Hepatocyte (in vitro differentiated cells): ENCODE measurements around the gene TACR2. TPM values are rescaled to one million over a fixed set of nuclear protein-coding genes. Genes with fewer than 3 reads are reported as not detected.

Experiments
- DNase-seq: peaks from one replicate; pipeline ENCODE4 v3.0.0-alpha.2; 2016; ENCODE audit warnings: low spot score
- H2AFZ ChIP-seq: fragments of 200-600 bp; sonication (generic); 2 replicates; pipeline ENCODE4 v1.6.0; 2016; ENCODE audit warnings: antibody characterized with exemption, mild to moderate bottlenecking
- H3K27ac ChIP-seq: fragments of 200-600 bp; sonication (generic); 2 replicates; pipeline ENCODE4 v1.5.1; 2016; ENCODE audit warnings: mild to moderate bottlenecking
- H3K27me3 ChIP-seq: fragments of 200-600 bp; sonication (generic); 2 replicates; pipeline ENCODE4 v1.6.1; 2016
- H3K36me3 ChIP-seq: fragments of 200-600 bp; sonication (generic); replicated peaks from 2 replicates; pipeline ENCODE4 v1.5.1; 2016; ENCODE audit warnings: low read depth; ENCODE audit not compliant: insufficient read depth
- H3K4me1 ChIP-seq: fragments of 200-600 bp; sonication (generic); 2 replicates; pipeline ENCODE4 v1.5.1; 2016; ENCODE audit warnings: mild to moderate bottlenecking, moderate library complexity; ENCODE audit not compliant: insufficient read depth
- H3K4me2 ChIP-seq: fragments of 200-600 bp; sonication (generic); 2 replicates; pipeline ENCODE4 v1.6.0; 2016
- H3K4me3 ChIP-seq: fragments of 200-600 bp; sonication (generic); 2 replicates; pipeline ENCODE4 v1.5.1; 2016; ENCODE audit warnings: mild to moderate bottlenecking
- H3K79me2 ChIP-seq: fragments of 200-600 bp; sonication (generic); 2 replicates; pipeline ENCODE4 v1.6.0; 2017; ENCODE audit warnings: mild to moderate bottlenecking
- H3K9me2 ChIP-seq: fragments of 200-600 bp; sonication (generic); replicated peaks from 2 replicates; pipeline ENCODE4 v1.6.0; 2017; ENCODE audit warnings: mild to moderate bottlenecking; ENCODE audit not compliant: insufficient read depth
- H3K9me3 ChIP-seq: fragments of 200-600 bp; sonication (generic); 2 replicates; pipeline ENCODE4 v1.5.1; 2016; ENCODE audit warnings: low read depth, mild to moderate bottlenecking
- H4K20me1 ChIP-seq: fragments of 200-600 bp; sonication (generic); 2 replicates; pipeline ENCODE4 v1.6.0; 2016; ENCODE audit warnings: mild to moderate bottlenecking; ENCODE audit not compliant: insufficient read depth, poor library complexity, severe bottlenecking
- CTCF ChIP-seq: fragments of 200-600 bp; sonication (generic); IDR thresholded peaks from 2 replicates; pipeline ENCODE4 v1.5.1; 2016; ENCODE audit warnings: antibody characterized with exemption, mild to moderate bottlenecking; ENCODE audit not compliant: poor library complexity
- EZH2 ChIP-seq: fragments of 200-600 bp; sonication (generic); IDR thresholded peaks from 2 replicates; pipeline ENCODE4 v1.6.1; 2016; ENCODE audit warnings: antibody characterized with exemption, mild to moderate bottlenecking, borderline replicate concordance
- EZH2phosphoT487 ChIP-seq: fragments of 200-600 bp; sonication (generic); IDR thresholded peaks from one replicate; pipeline ENCODE4 v1.6.1; 2018; ENCODE audit warnings: antibody characterized with exemption, mild to moderate bottlenecking, low read depth, moderate library complexity; ENCODE audit not compliant: unreplicated experiment, severe bottlenecking
- WGBS: methylation state at CpG from one replicate; pipeline ENCODE4 v1.1.6; 2016; ENCODE audit warnings: low lambda C conversion rate; ENCODE audit errors: missing lambda C conversion rate; 5-methylcytosine and 5-hydroxymethylcytosine counted together
- polyA plus RNA-seq: library from polyadenylated mRNA; unstranded; fragments of >200 nt; fragmentation: Nextera tagmentation; extraction: Ambion mirVana; gene quantifications from 2 replicates; pipeline ENCODE4 v1.2.1, GENCODE V29; 2016
- total RNA-seq: library from RNA; depleted of rRNA; stranded (reverse); fragments of >200 nt; gene quantifications from 2 replicates; pipeline ENCODE4 v1.2.3, GENCODE V29; 2014

The TACR2 gene
- total and polyA plus RNA-seq, 2 experiments from 2014 or later, result 0.07 TPM; not detected in 1

DNA sequence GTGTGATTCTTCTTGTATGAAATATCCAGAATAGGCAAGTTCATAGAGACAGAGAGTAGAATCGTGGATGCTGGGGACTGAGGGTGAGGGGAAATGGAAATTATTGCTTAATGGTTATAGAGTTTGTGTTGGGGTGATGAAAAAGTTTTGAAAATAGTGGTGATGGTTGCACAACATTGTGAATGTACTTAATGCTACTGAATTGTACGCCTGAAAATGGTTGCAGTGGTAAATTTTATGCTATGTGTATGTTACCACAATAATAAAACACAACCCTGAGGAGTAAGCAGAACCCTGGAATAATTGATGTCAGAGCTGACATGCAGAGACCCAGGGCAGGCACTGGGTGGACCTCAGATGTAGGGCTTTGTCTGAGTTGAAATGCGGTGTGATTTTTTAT is 57.6 kb downstream of the TACR2 start:
- H2AFZ ChIP-seq, result no peak overlapping the region
- no peak overlapping the region for H3K4me2 ChIP-seq
- peaks cover 22% of the 10 kb centered on the region for H3K4me1 ChIP-seq
- no peaks in the 10 kb centered on the region for H3K9me2 ChIP-seq
- no peak overlapping the region for H3K27ac ChIP-seq
- DNase-seq, result no peak
- H3K4me3 ChIP-seq, result no peak overlapping the region
- H3K79me2 ChIP-seq, result no peaks in the 10 kb centered on the region
- no peaks in the 10 kb centered on the region for H4K20me1 ChIP-seq
- no peaks in the 10 kb centered on the region for H3K9me3 ChIP-seq
- 90% methylated on average over 3 of the region's 3 CpGs for WGBS
- H3K36me3 ChIP-seq, result no peaks in the 10 kb centered on the region
- no peaks in the 10 kb centered on the region for H3K27me3 ChIP-seq
- TF ChIP-seq CTCF (no peak), EZH2phosphoT487 (no peak), EZH2 (no peak)

DNA sequence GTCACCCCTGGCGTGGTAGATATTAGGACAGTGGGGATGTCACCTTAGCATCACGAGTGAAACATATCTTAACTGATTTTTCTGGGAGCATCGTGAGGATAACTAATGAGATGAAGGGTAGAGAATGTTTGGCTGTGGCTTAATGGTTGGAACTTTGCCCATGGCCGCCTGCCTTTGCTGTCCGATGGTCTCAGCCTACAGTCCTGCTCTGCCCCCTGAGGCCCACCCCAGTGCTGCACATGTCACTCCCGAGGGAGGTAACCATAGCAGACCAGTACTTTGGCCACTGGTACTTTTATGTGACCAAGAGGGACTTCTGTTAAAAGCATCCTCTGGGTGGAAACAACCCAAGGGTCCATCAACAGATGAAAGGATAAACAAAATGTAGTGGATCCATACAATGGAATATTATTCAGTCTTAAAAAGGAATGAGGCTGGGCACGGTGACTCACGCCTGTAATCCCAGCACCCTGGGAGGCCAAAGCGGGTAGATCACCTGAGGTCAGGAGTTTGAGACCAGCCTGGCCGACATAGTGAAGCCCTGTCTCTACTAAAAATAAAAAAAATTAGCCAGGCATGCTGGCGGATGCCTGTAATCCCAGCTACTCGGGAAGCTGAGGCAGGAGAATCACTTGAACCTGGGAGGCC is 58.4 kb downstream of the TACR2 start:
- H3K27me3 ChIP-seq, result no peaks in the 10 kb centered on the region

GRCh38 chr10:69356187-69356586 is 60.5 kb downstream of the TACR2 start:
- Histone ChIP-seq H2AFZ (no peak overlapping the region), H4K20me1 (no peaks in the 10 kb centered on the region), H3K79me2 (peaks cover 3% of the 10 kb centered on the region), H3K27ac (no peak overlapping the region), H3K9me2 (no peaks in the 10 kb centered on the region), H3K36me3 (no peaks in the 10 kb centered on the region), H3K9me3 (no peaks in the 10 kb centered on the region), H3K4me2 (no peak overlapping the region), H3K4me3 (no peak overlapping the region), H3K4me1 (peaks cover 9% of the 10 kb centered on the region), H3K27me3 (no peaks in the 10 kb centered on the region)
- WGBS, result 97% methylated on average over 2 of the region's 2 CpGs
- no peak for TF ChIP-seq CTCF
- TF ChIP-seq EZH2, result no peak
- TF ChIP-seq EZH2phosphoT487, result no peak
- DNase-seq, result no peak

More for the DNA sequence above, 58.4 kb downstream of the TACR2 start:
- WGBS, result 89% methylated on average over 12 of the region's 12 CpGs
- TF ChIP-seq CTCF, result no peak
- no peak for TF ChIP-seq EZH2
- TF ChIP-seq EZH2phosphoT487, result no peak
- Histone ChIP-seq H3K27ac (no peak overlapping the region), H3K9me3 (no peaks in the 10 kb centered on the region), H2AFZ (no peak overlapping the region), H3K36me3 (no peaks in the 10 kb centered on the region), H3K9me2 (no peaks in the 10 kb centered on the region), H3K79me2 (no peaks in the 10 kb centered on the region), H4K20me1 (no peaks in the 10 kb centered on the region), H3K4me1 (peaks cover 13% of the 10 kb centered on the region), H3K4me3 (no peak overlapping the region), H3K4me2 (no peak overlapping the region)
- DNase-seq, result no peak
